Measurements from ENCODE around the gene C11orf91.
"Not testable (repeated sequence)": the region's sequence is repeated elsewhere in the genome, so short reads cannot be mapped to it uniquely, and the experiment has no call there.

Gene C11orf91

GRCh38 chr11:33663121-33663520 lies 37.5 kb downstream of the C11orf91 start:
- Histone ChIP-seq H3K36me3 (ENCODE audit: control insufficient read depth, insufficient read depth, low read length) (no peaks in the 10 kb centered on the region), H3K9ac (ENCODE audit: low read depth, low read length) (no peak overlapping the region)

GRCh38 chr11:33661526-33661925 lies 39.1 kb downstream of the C11orf91 start:
- H3K4me1 ChIP-seq (ENCODE audit: control insufficient read depth, insufficient read depth, low read length); H3K9me3 ChIP-seq (ENCODE audit: control insufficient read depth, insufficient read depth, low read length); H3K4me3 ChIP-seq (ENCODE audit: low read depth, low read length); H3K9ac ChIP-seq (ENCODE audit: low read depth, low read length); H3K36me3 ChIP-seq (ENCODE audit: control insufficient read depth, insufficient read depth, low read length); H3K27me3 ChIP-seq (ENCODE audit: control insufficient read depth, insufficient read depth, low read length): not testable (repeated sequence)

More at GRCh38 chr11:33663121-33663520, 37.5 kb downstream of the C11orf91 start:
- no peaks in the 10 kb centered on the region for H3K27me3 ChIP-seq (ENCODE audit: control insufficient read depth, insufficient read depth, low read length)
- no peaks in the 10 kb centered on the region for H3K9me3 ChIP-seq (ENCODE audit: control insufficient read depth, insufficient read depth, low read length)
- H3K4me1 ChIP-seq (ENCODE audit: control insufficient read depth, insufficient read depth, low read length): peaks cover 12% of the 10 kb centered on the region
- H3K4me3 ChIP-seq (ENCODE audit: low read depth, low read length): no peak overlapping the region

GRCh38 chr11:33660962-33661361 lies 39.7 kb downstream of the C11orf91 start:
- H3K27me3 ChIP-seq (ENCODE audit: control insufficient read depth, insufficient read depth, low read length): no peaks in the 10 kb centered on the region

GRCh38 chr11:33659370-33660139 lies 41.1 kb downstream of the C11orf91 start:
- Histone ChIP-seq H3K9ac (ENCODE audit: low read depth, low read length) (no peak overlapping the region), H3K27me3 (ENCODE audit: control insufficient read depth, insufficient read depth, low read length) (no peaks in the 10 kb centered on the region), H3K4me1 (ENCODE audit: control insufficient read depth, insufficient read depth, low read length) (peaks cover 10% of the 10 kb centered on the region), H3K4me3 (ENCODE audit: low read depth, low read length) (no peak overlapping the region), H3K36me3 (ENCODE audit: control insufficient read depth, insufficient read depth, low read length) (no peaks in the 10 kb centered on the region), H3K9me3 (ENCODE audit: control insufficient read depth, insufficient read depth, low read length) (no peaks in the 10 kb centered on the region)

More at GRCh38 chr11:33660962-33661361, 39.7 kb downstream of the C11orf91 start:
- H3K9ac ChIP-seq (ENCODE audit: low read depth, low read length): no peak overlapping the region
- H3K36me3 ChIP-seq (ENCODE audit: control insufficient read depth, insufficient read depth, low read length): no peaks in the 10 kb centered on the region
- H3K4me3 ChIP-seq (ENCODE audit: low read depth, low read length): no peak overlapping the region
- no peaks in the 10 kb centered on the region for H3K9me3 ChIP-seq (ENCODE audit: control insufficient read depth, insufficient read depth, low read length)
- H3K4me1 ChIP-seq (ENCODE audit: control insufficient read depth, insufficient read depth, low read length): peaks cover 10% of the 10 kb centered on the region

- no peaks in the 10 kb centered on the region for H3K27me3 ChIP-seq (ENCODE audit: control insufficient read depth, insufficient read depth, low read length)
- no peak overlapping the region for H3K9ac ChIP-seq (ENCODE audit: low read depth, low read length)
- H3K36me3 ChIP-seq (ENCODE audit: control insufficient read depth, insufficient read depth, low read length): no peaks in the 10 kb centered on the region
- H3K4me1 ChIP-seq (ENCODE audit: control insufficient read depth, insufficient read depth, low read length): peaks cover 10% of the 10 kb centered on the region
- no peaks in the 10 kb centered on the region for H3K9me3 ChIP-seq (ENCODE audit: control insufficient read depth, insufficient read depth, low read length)
- H3K4me3 ChIP-seq (ENCODE audit: low read depth, low read length): no peak overlapping the region
Observed at GRCh38 chr11:33658195-33658900, 42.3 kb downstream of the C11orf91 start.

- H3K9me3 ChIP-seq (ENCODE audit: control insufficient read depth, insufficient read depth, low read length): no peaks in the 10 kb centered on the region
- H3K4me1 ChIP-seq (ENCODE audit: control insufficient read depth, insufficient read depth, low read length): peaks cover 8% of the 10 kb centered on the region
- no peak overlapping the region for H3K9ac ChIP-seq (ENCODE audit: low read depth, low read length)
- no peaks in the 10 kb centered on the region for H3K36me3 ChIP-seq (ENCODE audit: control insufficient read depth, insufficient read depth, low read length)
- no peaks in the 10 kb centered on the region for H3K27me3 ChIP-seq (ENCODE audit: control insufficient read depth, insufficient read depth, low read length)
- H3K4me3 ChIP-seq (ENCODE audit: low read depth, low read length): no peak overlapping the region
Observed at GRCh38 chr11:33657757-33658156, 42.9 kb downstream of the C11orf91 start.

GRCh38 chr11:33656768-33657167 lies 43.9 kb downstream of the C11orf91 start:
- no peak overlapping the region for H3K4me3 ChIP-seq (ENCODE audit: low read depth, low read length)
- no peak overlapping the region for H3K9ac ChIP-seq (ENCODE audit: low read depth, low read length)
- no peaks in the 10 kb centered on the region for H3K9me3 ChIP-seq (ENCODE audit: control insufficient read depth, insufficient read depth, low read length)
- peaks cover 3% of the 10 kb centered on the region for H3K4me1 ChIP-seq (ENCODE audit: control insufficient read depth, insufficient read depth, low read length)
- no peaks in the 10 kb centered on the region for H3K36me3 ChIP-seq (ENCODE audit: control insufficient read depth, insufficient read depth, low read length)
- no peaks in the 10 kb centered on the region for H3K27me3 ChIP-seq (ENCODE audit: control insufficient read depth, insufficient read depth, low read length)

GRCh38 chr11:33655842-33656600 lies 44.6 kb downstream of the C11orf91 start:
- Histone ChIP-seq H3K4me3 (ENCODE audit: low read depth, low read length) (no peak overlapping the region), H3K9ac (ENCODE audit: low read depth, low read length) (no peak overlapping the region), H3K9me3 (ENCODE audit: control insufficient read depth, insufficient read depth, low read length) (no peaks in the 10 kb centered on the region), H3K4me1 (ENCODE audit: control insufficient read depth, insufficient read depth, low read length) (peaks cover 7% of the 10 kb centered on the region), H3K27me3 (ENCODE audit: control insufficient read depth, insufficient read depth, low read length) (no peaks in the 10 kb centered on the region), H3K36me3 (ENCODE audit: control insufficient read depth, insufficient read depth, low read length) (no peaks in the 10 kb centered on the region)

GRCh38 chr11:33654594-33654993 lies 46.0 kb downstream of the C11orf91 start:
- no peaks in the 10 kb centered on the region for H3K9me3 ChIP-seq (ENCODE audit: control insufficient read depth, insufficient read depth, low read length)
- H3K9ac ChIP-seq (ENCODE audit: low read depth, low read length): no peak overlapping the region
- peaks cover 7% of the 10 kb centered on the region for H3K4me1 ChIP-seq (ENCODE audit: control insufficient read depth, insufficient read depth, low read length)
- no peak overlapping the region for H3K4me3 ChIP-seq (ENCODE audit: low read depth, low read length)
- H3K27me3 ChIP-seq (ENCODE audit: control insufficient read depth, insufficient read depth, low read length): no peaks in the 10 kb centered on the region
- H3K36me3 ChIP-seq (ENCODE audit: control insufficient read depth, insufficient read depth, low read length): no peaks in the 10 kb centered on the region

GRCh38 chr11:33652930-33653329 lies 47.7 kb downstream of the C11orf91 start:
- Histone ChIP-seq H3K36me3 (ENCODE audit: control insufficient read depth, insufficient read depth, low read length) (no peaks in the 10 kb centered on the region), H3K9ac (ENCODE audit: low read depth, low read length) (no peak overlapping the region), H3K4me1 (ENCODE audit: control insufficient read depth, insufficient read depth, low read length) (peaks cover 7% of the 10 kb centered on the region), H3K27me3 (ENCODE audit: control insufficient read depth, insufficient read depth, low read length) (no peaks in the 10 kb centered on the region), H3K9me3 (ENCODE audit: control insufficient read depth, insufficient read depth, low read length) (no peaks in the 10 kb centered on the region), H3K4me3 (ENCODE audit: low read depth, low read length) (no peak overlapping the region)

- Histone ChIP-seq H3K4me3 (ENCODE audit: low read depth, low read length) (no peak overlapping the region), H3K9me3 (ENCODE audit: control insufficient read depth, insufficient read depth, low read length) (no peaks in the 10 kb centered on the region), H3K36me3 (ENCODE audit: control insufficient read depth, insufficient read depth, low read length) (no peaks in the 10 kb centered on the region), H3K9ac (ENCODE audit: low read depth, low read length) (no peak overlapping the region), H3K27me3 (ENCODE audit: control insufficient read depth, insufficient read depth, low read length) (no peaks in the 10 kb centered on the region), H3K4me1 (ENCODE audit: control insufficient read depth, insufficient read depth, low read length) (peaks cover 7% of the 10 kb centered on the region)
Observed at GRCh38 chr11:33652431-33652830, 48.2 kb downstream of the C11orf91 start.

All from iPS-15b (cell line).